ENCODE measurements around the gene OGDH. TPM values are rescaled to one million over a fixed set of nuclear protein-coding genes. Genes with fewer than 3 reads are reported as not detected.

The OGDH gene
- total and polyA plus RNA-seq, 4 experiments from 2014 or later, result 42.2 to 126 (median 88.8) TPM

DNA sequence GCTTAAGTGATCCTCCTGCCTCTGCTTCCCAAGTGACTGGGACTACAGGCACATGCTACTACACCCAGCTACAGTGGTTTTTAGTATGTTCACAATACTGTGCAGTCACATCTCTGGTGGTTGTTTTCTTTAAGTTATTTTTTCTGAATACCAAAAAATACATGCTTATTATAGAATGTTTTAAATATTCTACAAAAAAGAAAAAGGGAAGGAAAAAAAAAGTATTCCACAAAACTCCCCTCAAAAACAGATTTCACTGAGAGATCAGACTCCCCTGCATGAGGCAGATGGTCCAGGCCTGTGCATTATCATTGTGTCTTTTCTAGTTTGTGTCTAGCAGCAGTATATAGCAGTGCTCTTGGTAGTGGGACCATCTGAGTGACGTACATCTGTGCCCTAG, 36.8 kb downstream of the OGDH start:
- intact Hi-C loops (cut with micrococcal nuclease), result no loop called here
- H3K27ac Mint-ChIP-seq, result peak overlapping the region; percentile 64 to 88 (median 78)
- H3K27me3 ChIP-seq (ENCODE audit: insufficient read depth, low read length), result no peaks in the 10 kb centered on the region
- H3K4me1 ChIP-seq (ENCODE audit: insufficient read depth, low read length), result peaks cover 47% of the 10 kb centered on the region
- POLR2A ChIA-PET (ENCODE audit: partially characterized antibody), result interaction anchor here (1.0 to 29.4 kb wide), 2 partner anchors 11 to 28 kb away, joined by 4 to 1226 read pairs; partner anchors contain the start of gene OGDH
- CTCF ChIA-PET (ENCODE audit: partially characterized antibody), result interaction anchor here (5.2 kb wide), 1 partner anchor 13 kb away, joined by 44 read pairs; no protein-coding TSS in a partner anchor
- no peak overlapping the region for H3K27ac ChIP-seq (ENCODE audit: low read depth, low read length)
- H3K4me3 Mint-ChIP-seq, result no peak overlapping the region
- peaks cover 33 to 62% (median 46%) of the 10 kb centered on the region in 4 donors for H3K4me1 Mint-ChIP-seq
- H3K27me3 Mint-ChIP-seq, result no peaks in the 10 kb centered on the region
- no peaks in the 10 kb centered on the region for H3K9me3 ChIP-seq (ENCODE audit: control insufficient read depth in 1 of 2, low read length in 2 of 2)
- H3K36me3 ChIP-seq (ENCODE audit: insufficient read depth, low read length), result peaks cover 11% of the 10 kb centered on the region
- peaks cover 0 to 2% (median 0%) of the 10 kb centered on the region in 8 donors for H3K9me3 Mint-ChIP-seq
- H3K36me3 Mint-ChIP-seq, result peaks cover 15 to 20% of the 10 kb centered on the region in 2 donors
- no peak for DNase-seq
- no peak overlapping the region for H3K4me3 ChIP-seq (ENCODE audit: low read length in 2 of 2)

DNA sequence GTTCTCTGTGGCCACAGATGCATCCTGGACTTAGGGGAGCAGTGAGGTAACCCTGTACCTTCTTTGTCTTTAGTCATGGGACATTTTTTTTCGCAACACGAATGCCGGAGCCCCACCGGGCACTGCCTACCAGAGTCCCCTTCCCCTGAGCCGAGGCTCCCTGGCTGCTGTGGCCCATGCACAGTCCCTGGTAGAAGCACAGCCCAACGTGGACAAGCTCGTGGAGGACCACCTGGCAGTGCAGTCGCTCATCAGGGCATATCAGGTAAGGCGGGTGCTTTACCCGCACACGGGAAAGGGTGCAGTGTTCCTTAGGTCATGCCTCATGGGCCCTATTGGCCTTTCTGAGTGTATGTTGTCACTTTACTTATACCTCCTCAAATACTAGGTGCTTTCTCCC, 38.8 kb downstream of the OGDH start:
- no peak overlapping the region for H3K4me3 Mint-ChIP-seq
- POLR2A ChIA-PET (ENCODE audit: partially characterized antibody), result interaction anchor here (2.2 kb wide), 1 partner anchor 14 kb away, joined by 8 read pairs; no protein-coding TSS in a partner anchor
- no peak overlapping the region for H3K4me3 ChIP-seq (ENCODE audit: low read length in 2 of 2)
- H3K27ac Mint-ChIP-seq, result peak overlapping the region in 4 of 7 donors; percentile 10 to 84 (median 54)
- H3K4me1 ChIP-seq (ENCODE audit: insufficient read depth, low read length), result peaks cover 26% of the 10 kb centered on the region
- H3K27me3 ChIP-seq (ENCODE audit: insufficient read depth, low read length), result no peaks in the 10 kb centered on the region
- peaks cover 17 to 41% (median 26%) of the 10 kb centered on the region in 4 donors for H3K4me1 Mint-ChIP-seq
- peaks cover 25% of the 10 kb centered on the region for H3K36me3 ChIP-seq (ENCODE audit: insufficient read depth, low read length)
- H3K9me3 Mint-ChIP-seq, result no peaks in the 10 kb centered on the region
- intact Hi-C loops (cut with micrococcal nuclease), result no loop called here
- CTCF ChIA-PET (ENCODE audit: partially characterized antibody), result no interaction called here
- H3K36me3 Mint-ChIP-seq, result peaks cover 21 to 35% of the 10 kb centered on the region in 2 donors
- DNase-seq, result no peak
- no peaks in the 10 kb centered on the region for H3K27me3 Mint-ChIP-seq
- H3K27ac ChIP-seq (ENCODE audit: low read depth, low read length), result no peak overlapping the region
- no peaks in the 10 kb centered on the region for H3K9me3 ChIP-seq (ENCODE audit: control insufficient read depth in 1 of 2, low read length in 2 of 2)

DNA sequence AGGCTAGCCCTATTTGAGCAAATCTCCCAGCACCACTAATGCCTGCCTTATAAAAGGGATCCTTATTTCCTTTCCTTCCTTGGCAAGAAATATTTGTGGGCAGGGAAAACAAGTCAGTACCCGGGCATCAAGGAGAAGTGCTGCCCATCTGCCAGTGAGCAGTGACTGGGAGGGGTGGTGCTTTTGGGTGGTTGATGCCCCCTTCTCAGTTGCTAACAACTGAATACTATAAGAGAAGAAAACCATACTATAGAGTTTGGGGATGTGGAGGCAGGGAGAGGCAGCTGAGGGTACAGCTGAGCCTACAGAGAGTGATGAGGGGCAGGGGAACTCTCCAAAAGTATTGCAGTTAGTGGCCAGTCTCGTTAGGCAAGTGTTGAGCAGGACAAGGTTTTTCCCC, 39.3 kb downstream of the OGDH start:
- POLR2A ChIA-PET (ENCODE audit: partially characterized antibody), result interaction anchor here (2.2 kb wide), 1 partner anchor 15 kb away, joined by 8 read pairs; no protein-coding TSS in a partner anchor
- H3K27me3 Mint-ChIP-seq, result no peaks in the 10 kb centered on the region
- CTCF ChIA-PET (ENCODE audit: partially characterized antibody), result no interaction called here
- H3K36me3 ChIP-seq (ENCODE audit: insufficient read depth, low read length), result peaks cover 29% of the 10 kb centered on the region
- peak overlapping the region; percentile 10 to 89 (median 57) for H3K27ac Mint-ChIP-seq
- no peak for DNase-seq
- no peaks in the 10 kb centered on the region for H3K9me3 ChIP-seq (ENCODE audit: control insufficient read depth in 1 of 2, low read length in 2 of 2)
- H3K4me3 ChIP-seq (ENCODE audit: low read length in 2 of 2), result no peak overlapping the region
- peaks cover 25 to 39% of the 10 kb centered on the region in 2 donors for H3K36me3 Mint-ChIP-seq
- H3K4me1 ChIP-seq (ENCODE audit: insufficient read depth, low read length), result peaks cover 22% of the 10 kb centered on the region
- H3K27ac ChIP-seq (ENCODE audit: low read depth, low read length), result no peak overlapping the region
- no peaks in the 10 kb centered on the region for H3K27me3 ChIP-seq (ENCODE audit: insufficient read depth, low read length)
- H3K4me3 Mint-ChIP-seq, result no peak overlapping the region
- intact Hi-C loops (cut with micrococcal nuclease), result no loop called here
- H3K4me1 Mint-ChIP-seq, result peaks cover 13 to 37% (median 21%) of the 10 kb centered on the region in 4 donors
- H3K9me3 Mint-ChIP-seq, result no peaks in the 10 kb centered on the region

DNA sequence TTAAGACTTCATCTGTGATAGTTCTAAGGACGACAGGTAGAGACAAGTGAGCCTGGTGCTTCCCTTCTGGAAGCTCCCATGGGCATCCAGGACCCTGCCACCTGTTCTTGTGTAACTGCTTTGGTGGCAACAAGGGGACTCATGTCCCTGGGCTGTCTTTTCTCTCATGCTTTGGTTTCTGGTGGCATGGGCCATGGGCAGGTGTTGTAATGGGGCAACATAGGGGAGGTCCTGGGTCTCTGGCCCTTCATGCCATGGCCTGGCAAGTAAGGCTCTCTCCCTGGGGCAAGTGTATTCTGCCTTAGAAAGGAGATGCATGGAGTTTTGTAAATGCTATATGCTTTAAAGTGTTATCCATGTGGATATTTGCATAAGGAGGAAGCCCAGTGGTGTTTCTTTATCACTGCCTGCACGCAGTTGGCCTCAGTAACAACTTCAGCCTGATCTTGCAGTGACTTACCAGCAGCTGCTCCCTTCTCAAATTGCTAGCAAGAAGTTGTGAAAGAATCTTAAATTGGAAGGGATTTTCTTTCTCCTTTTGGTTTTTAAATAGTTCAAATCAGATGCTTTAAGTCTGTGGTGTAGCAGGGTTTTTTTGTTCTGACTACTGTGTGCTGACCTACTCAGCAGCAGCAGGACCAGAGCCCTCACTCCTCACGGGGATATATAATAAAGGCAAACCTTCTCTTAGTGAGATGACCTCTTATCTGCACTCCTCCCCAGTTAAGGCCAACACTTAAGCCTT, 39.9 kb downstream of the OGDH start:
- H3K27ac Mint-ChIP-seq, result peak overlapping the region in 6 of 7 donors; percentile 43 to 89 (median 64)
- no peaks in the 10 kb centered on the region for H3K27me3 Mint-ChIP-seq
- no peaks in the 10 kb centered on the region for H3K9me3 Mint-ChIP-seq
- peaks cover 13 to 36% (median 22%) of the 10 kb centered on the region in 4 donors for H3K4me1 Mint-ChIP-seq
- ChIA-PET POLR2A (ENCODE audit: partially characterized antibody) (interaction anchor here (2.2 kb wide), 1 partner anchor 16 kb away, joined by 8 read pairs; no protein-coding TSS in a partner anchor), CTCF (ENCODE audit: partially characterized antibody) (no interaction called here)
- H3K4me3 Mint-ChIP-seq, result no peak overlapping the region
- no peak for DNase-seq
- Histone ChIP-seq H3K4me3 (ENCODE audit: low read length in 2 of 2) (no peak overlapping the region), H3K27ac (ENCODE audit: low read depth, low read length) (no peak overlapping the region), H3K9me3 (ENCODE audit: control insufficient read depth in 1 of 2, low read length in 2 of 2) (no peaks in the 10 kb centered on the region), H3K4me1 (ENCODE audit: insufficient read depth, low read length) (peaks cover 18% of the 10 kb centered on the region), H3K36me3 (ENCODE audit: insufficient read depth, low read length) (peaks cover 32% of the 10 kb centered on the region), H3K27me3 (ENCODE audit: insufficient read depth, low read length) (no peaks in the 10 kb centered on the region)
- intact Hi-C loops (cut with micrococcal nuclease), result no loop called here
- peaks cover 28 to 45% of the 10 kb centered on the region in 2 donors for H3K36me3 Mint-ChIP-seq

DNA sequence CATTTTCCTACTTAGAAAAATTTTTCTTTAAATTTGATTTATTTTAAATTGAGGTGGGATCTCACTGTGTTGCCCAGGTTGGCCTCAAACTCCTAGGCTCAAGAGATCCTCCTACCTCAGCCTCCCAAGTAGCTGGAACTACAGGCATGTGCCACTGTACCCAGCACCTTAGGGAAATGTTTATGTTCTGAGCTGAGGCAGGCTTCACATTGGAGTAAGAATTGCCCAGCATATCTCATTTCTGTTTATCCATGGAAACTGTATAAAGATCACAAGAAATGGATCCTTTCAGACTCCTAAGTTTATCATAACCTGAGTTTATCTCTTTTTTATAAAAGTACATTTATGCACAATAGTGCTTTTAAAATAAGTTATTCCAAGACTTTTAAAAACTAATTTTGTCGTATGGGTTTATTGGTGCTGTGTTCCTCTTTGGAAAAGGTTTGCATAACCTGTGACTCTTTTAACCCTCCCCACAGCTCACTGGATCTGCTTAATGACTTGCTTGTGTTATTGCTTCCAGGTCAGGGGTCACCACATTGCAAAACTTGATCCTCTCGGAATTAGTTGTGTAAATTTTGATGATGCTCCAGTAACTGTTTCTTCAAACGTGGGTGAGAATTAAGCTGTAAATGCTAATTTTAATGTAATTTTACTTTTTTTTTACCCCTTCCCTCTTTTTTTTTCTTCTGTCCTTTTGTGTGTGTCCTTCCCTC, 40.7 kb downstream of the OGDH start:
- ChIA-PET POLR2A (ENCODE audit: partially characterized antibody) (interaction anchor here (0.8 to 2.2 kb wide), 4 partner anchors 8 to 16 kb away, joined by 3 to 8 read pairs (median 4); no protein-coding TSS in a partner anchor), CTCF (ENCODE audit: partially characterized antibody) (interaction anchor here (1.1 kb wide), 1 partner anchor 15 kb away, joined by 3 read pairs; no protein-coding TSS in a partner anchor)
- DNase-seq, result no peak
- Histone ChIP-seq H3K36me3 (ENCODE audit: insufficient read depth, low read length) (peaks cover 32% of the 10 kb centered on the region), H3K27me3 (ENCODE audit: insufficient read depth, low read length) (no peaks in the 10 kb centered on the region), H3K9me3 (ENCODE audit: control insufficient read depth in 1 of 2, low read length in 2 of 2) (no peaks in the 10 kb centered on the region), H3K27ac (ENCODE audit: low read depth, low read length) (no peak overlapping the region), H3K4me1 (ENCODE audit: insufficient read depth, low read length) (peaks cover 10% of the 10 kb centered on the region), H3K4me3 (ENCODE audit: low read length in 2 of 2) (no peak overlapping the region)
- Mint-ChIP-seq H3K9me3 (no peaks in the 10 kb centered on the region), H3K36me3 (peaks cover 28 to 47% of the 10 kb centered on the region in 2 donors), H3K4me3 (no peak overlapping the region), H3K27me3 (no peaks in the 10 kb centered on the region), H3K4me1 (peaks cover 6 to 28% (median 16%) of the 10 kb centered on the region in 4 donors), H3K27ac (peak overlapping the region in 5 of 7 donors; percentile 29 to 79 (median 66))
- intact Hi-C loops (cut with micrococcal nuclease), result no loop called here

DNA sequence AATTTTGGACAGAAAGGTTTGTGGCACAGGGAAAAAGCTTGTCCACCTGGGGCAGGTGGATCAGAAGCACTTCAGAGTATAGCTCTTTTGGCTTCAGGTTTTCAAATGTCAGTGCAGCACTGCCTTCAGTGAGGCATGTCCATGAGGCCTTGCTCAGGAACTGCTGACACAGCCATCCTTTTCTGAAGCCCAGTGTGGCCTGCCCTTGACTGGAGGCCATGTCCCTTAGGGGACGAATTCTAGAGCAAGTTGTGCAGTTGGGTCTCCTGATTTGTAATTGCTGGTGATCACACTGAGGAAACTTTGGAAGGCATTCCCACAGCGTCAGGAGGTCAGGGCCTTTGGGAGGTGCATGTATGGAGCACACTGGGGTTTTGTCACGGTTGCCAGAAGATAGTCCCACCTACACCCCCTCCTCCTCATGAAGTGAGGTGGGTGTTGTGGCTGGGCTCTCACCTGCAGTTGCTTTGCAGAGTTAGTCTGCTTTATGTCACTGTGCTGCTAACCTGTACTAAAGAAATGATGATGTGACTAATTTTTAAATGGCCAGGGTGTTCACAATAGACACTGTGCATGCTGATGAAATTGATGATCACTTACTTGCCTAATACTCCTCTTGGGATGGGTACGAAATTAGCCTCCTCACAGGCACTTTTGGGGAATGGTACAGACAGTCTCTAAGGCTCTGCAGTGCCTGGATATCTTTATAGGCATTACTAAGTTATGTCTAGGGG, 41.7 kb downstream of the OGDH start:
- peaks cover 32% of the 10 kb centered on the region for H3K36me3 ChIP-seq (ENCODE audit: insufficient read depth, low read length)
- POLR2A ChIA-PET (ENCODE audit: partially characterized antibody), result interaction anchor here (0.8 to 1.0 kb wide), 3 partner anchors 9 to 14 kb away, joined by 3 to 4 read pairs (median 3); no protein-coding TSS in a partner anchor

More for the DNA sequence above, 41.7 kb downstream of the OGDH start:
- CTCF ChIA-PET (ENCODE audit: partially characterized antibody), result interaction anchor here (1.1 kb wide), 1 partner anchor 16 kb away, joined by 3 read pairs; no protein-coding TSS in a partner anchor
- Histone ChIP-seq H3K27me3 (ENCODE audit: insufficient read depth, low read length) (no peaks in the 10 kb centered on the region), H3K27ac (ENCODE audit: low read depth, low read length) (no peak overlapping the region), H3K4me1 (ENCODE audit: insufficient read depth, low read length) (peaks cover 4% of the 10 kb centered on the region), H3K4me3 (ENCODE audit: low read length in 2 of 2) (no peak overlapping the region), H3K9me3 (ENCODE audit: control insufficient read depth in 1 of 2, low read length in 2 of 2) (no peaks in the 10 kb centered on the region)
- Mint-ChIP-seq H3K4me1 (peaks cover 4 to 23% (median 13%) of the 10 kb centered on the region in 4 donors), H3K36me3 (peaks cover 28 to 50% of the 10 kb centered on the region in 2 donors), H3K27ac (peak overlapping the region in 5 of 7 donors; percentile 31 to 74 (median 35)), H3K27me3 (no peaks in the 10 kb centered on the region), H3K4me3 (no peak overlapping the region), H3K9me3 (no peaks in the 10 kb centered on the region)
- intact Hi-C loops (cut with micrococcal nuclease), result no loop called here
- DNase-seq, result no peak
